ENCODE measurements around the gene CYP3A5. TPM values are rescaled to one million over a fixed set of nuclear protein-coding genes. Genes with fewer than 3 reads are reported as not detected.

Gene CYP3A5
- total and polyA plus RNA-seq, 12 donors = 0.03 TPM; not detected in 11

DNA sequence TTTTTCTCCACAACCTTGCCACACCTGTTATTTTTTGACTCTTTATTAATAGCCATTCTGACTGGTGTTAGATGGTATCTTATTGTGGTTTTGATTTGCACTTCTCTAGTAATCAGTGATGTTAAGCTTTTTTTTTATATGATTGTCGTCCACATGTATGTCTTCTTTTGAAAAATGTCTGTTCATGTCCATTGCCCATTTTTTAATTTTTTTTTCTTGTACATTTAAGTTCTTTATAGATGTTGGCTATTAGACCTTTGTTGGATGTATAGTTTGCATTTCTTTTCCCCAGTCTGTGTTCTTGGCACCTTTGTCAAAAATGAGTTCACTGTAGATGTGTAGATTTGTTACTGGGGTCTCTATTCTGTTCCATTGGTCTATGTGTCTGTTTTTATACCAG, 34.2 kb downstream of the CYP3A5 start:
- TF ChIP-seq, protein P1, sequence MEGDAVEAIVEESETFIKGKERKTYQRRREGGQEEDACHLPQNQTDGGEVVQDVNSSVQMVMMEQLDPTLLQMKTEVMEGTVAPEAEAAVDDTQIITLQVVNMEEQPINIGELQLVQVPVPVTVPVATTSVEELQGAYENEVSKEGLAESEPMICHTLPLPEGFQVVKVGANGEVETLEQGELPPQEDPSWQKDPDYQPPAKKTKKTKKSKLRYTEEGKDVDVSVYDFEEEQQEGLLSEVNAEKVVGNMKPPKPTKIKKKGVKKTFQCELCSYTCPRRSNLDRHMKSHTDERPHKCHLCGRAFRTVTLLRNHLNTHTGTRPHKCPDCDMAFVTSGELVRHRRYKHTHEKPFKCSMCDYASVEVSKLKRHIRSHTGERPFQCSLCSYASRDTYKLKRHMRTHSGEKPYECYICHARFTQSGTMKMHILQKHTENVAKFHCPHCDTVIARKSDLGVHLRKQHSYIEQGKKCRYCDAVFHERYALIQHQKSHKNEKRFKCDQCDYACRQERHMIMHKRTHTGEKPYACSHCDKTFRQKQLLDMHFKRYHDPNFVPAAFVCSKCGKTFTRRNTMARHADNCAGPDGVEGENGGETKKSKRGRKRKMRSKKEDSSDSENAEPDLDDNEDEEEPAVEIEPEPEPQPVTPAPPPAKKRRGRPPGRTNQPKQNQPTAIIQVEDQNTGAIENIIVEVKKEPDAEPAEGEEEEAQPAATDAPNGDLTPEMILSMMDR (IDR thresholded peaks at IDR 0.05) = no peak
- Histone ChIP-seq H3K4me1 (no peaks in the 10 kb centered on the region), H3K36me3 (peaks cover 0 to 42% (median 3%) of the 10 kb centered on the region in 9 donors)

DNA sequence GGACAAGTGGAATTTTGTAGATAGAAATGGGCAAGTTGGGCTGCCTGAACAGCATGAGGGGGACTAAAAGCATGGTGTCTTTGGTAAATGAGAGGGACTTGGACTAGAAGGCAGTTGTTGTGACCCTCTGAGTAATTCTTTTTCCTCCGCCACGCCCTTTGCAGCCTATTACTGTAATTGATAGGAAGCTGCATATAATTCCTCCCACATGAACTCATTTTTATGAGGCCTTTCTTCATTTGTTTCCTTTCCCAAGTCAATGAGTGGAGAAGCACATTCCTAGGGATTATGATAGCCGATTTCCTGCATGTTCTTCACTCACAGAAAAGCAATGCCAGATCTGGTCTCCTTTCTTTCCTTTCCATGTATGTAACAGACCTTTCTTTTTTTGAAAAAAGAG, 35.4 kb downstream of the CYP3A5 start:
- Histone ChIP-seq H3K27ac (no peak overlapping the region), H3K4me1 (no peaks in the 10 kb centered on the region), H3K4me3 (no peak overlapping the region), H3K9me3 (peaks cover 0 to 15% (median 0%) of the 10 kb centered on the region in 11 donors), H3K27me3 (no peaks in the 10 kb centered on the region), H3K36me3 (peaks cover 0 to 41% (median 3%) of the 10 kb centered on the region in 9 donors)
- intact Hi-C loops (cut with DNase I) = no loop called here
- 93 to 97% methylated on average over 3 of the region's 3 CpGs for WGBS, 2 donors
- TF ChIP-seq, protein P1 (IDR thresholded peaks at IDR 0.05) = no peak
- no peak for ATAC-seq
- DNase-seq = no peak

More for the DNA sequence above, 34.2 kb downstream of the CYP3A5 start:
- no peak overlapping the region for H3K4me3 ChIP-seq
- peaks cover 0 to 15% (median 0%) of the 10 kb centered on the region in 11 donors for H3K9me3 ChIP-seq
- DNase-seq (no peak), ATAC-seq (no peak)
- no peak overlapping the region for H3K27ac ChIP-seq
- no peaks in the 10 kb centered on the region for H3K27me3 ChIP-seq
- intact Hi-C loops (cut with DNase I) = no loop called here
- WGBS, 2 donors = 94 to 96% methylated on average over 1 of the region's 1 CpG

DNA sequence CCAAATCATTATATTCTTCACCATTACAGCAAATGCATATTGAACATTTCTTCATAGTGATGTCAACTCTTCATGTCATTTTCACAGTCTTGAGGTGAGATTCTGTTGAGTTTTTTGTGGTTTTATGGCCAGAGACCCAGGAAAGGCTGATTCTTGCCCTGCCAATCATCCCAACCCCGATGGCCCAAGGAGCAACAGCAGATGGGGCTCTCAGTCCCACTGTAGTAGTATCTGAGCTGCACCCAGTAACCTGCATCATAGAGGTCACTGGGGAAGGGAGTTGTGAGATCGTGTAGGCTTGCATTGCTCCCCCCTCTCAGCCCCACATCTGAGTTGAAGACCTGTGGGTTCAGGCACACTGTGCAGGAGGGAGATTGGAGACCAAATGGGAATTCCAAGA, 36.3 kb downstream of the CYP3A5 start:
- ATAC-seq = no peak
- no peak for DNase-seq
- 84 to 90% methylated on average over 2 of the region's 2 CpGs for WGBS, 2 donors

DNA sequence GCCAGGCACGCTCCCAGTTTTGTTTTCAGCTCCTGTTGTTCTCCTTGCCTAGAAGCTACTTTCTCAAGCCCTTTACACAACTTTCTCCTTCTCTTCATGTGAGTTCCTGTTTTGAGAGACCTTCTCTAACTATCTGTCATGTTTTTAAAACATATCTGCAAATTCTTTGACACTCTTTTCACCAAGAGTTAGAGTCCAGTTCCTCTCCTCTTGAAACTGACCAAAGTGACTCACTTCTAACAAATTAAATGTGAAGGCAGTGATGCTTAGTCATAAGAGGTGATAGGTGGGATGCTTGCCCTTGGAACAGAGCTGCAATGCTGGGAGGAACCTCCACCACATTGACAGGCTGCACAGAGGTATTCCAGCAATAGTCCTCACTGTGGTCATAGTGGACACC, 37.8 kb downstream of the CYP3A5 start:
- H3K4me3 ChIP-seq = no peak overlapping the region
- H3K4me1 ChIP-seq = no peaks in the 10 kb centered on the region
- ATAC-seq (no peak), DNase-seq (no peak)
- TF ChIP-seq, protein P1 (IDR thresholded peaks at IDR 0.05) = no peak
- peaks cover 0 to 48% (median 3%) of the 10 kb centered on the region in 9 donors for H3K36me3 ChIP-seq
- WGBS, 2 donors = 93 to 100% methylated on average over 1 of the region's 1 CpG
- intact Hi-C loops (cut with DNase I) = no loop called here
- no peak overlapping the region for H3K27ac ChIP-seq
- no peaks in the 10 kb centered on the region for H3K27me3 ChIP-seq
- H3K9me3 ChIP-seq = peaks cover 0 to 15% (median 0%) of the 10 kb centered on the region in 11 donors

More for the DNA sequence above, 36.3 kb downstream of the CYP3A5 start:
- peaks cover 0 to 15% (median 0%) of the 10 kb centered on the region in 11 donors for H3K9me3 ChIP-seq
- H3K4me3 ChIP-seq = no peak overlapping the region
- TF ChIP-seq, protein P1 (IDR thresholded peaks at IDR 0.05) = no peak
- intact Hi-C loops (cut with DNase I) = no loop called here
- peaks cover 0 to 47% (median 3%) of the 10 kb centered on the region in 9 donors for H3K36me3 ChIP-seq
- H3K4me1 ChIP-seq = no peaks in the 10 kb centered on the region
- H3K27ac ChIP-seq = no peak overlapping the region
- no peaks in the 10 kb centered on the region for H3K27me3 ChIP-seq
